SK-N-DZ (cell line): ENCODE data around the gene TRAF1.

Experiments
- DNase-seq: peaks from one replicate; pipeline ENCODE4 v3.0.0-alpha.2; 2015; ENCODE audit warnings: low spot score

The TRAF1 gene

DNA sequence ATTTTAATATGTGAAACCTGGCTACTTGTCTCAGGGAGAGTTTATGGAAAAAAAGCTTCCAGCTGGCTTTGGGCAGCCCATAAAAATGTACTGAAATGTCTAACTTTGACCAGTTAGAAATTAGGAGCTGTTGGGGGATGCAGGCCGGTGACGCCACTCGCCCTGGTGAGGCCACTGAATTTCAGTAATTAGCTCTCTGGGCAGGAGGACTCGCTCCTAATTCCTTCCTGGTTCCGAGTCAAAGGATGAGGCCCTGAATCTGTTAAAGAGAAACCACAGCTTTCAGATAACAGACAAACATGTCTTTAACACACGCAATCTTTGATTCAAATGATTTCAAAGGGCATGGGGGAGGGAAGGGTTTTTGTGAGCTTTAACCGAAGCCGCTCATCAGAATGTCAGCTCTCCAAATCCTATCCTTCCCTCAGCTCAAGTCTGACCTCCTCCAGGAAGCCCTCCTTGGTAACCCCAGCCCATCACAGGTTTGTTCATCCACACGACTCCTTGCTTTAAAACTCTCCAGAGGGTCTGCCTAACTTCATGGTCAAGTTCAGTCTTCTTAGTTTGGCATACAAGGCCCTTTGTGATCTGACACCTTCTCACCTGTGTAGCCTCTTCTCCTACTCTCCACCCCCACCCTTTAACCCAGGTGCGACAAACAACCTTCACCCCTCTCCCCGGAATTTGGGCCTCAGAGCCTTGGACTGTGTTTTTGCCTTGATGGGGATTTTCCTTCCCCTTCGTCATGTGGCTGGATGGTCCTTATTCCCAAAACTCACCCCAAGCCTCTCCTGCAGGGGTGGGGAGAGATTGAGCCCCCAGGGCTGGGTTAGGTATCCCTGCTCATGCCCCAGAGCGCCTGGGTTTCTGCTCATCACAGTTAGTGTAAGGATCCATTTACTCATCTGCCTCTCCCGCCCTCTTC, 36.0 kb downstream of the TRAF1 start:
- DNase-seq, result no peak

DNA sequence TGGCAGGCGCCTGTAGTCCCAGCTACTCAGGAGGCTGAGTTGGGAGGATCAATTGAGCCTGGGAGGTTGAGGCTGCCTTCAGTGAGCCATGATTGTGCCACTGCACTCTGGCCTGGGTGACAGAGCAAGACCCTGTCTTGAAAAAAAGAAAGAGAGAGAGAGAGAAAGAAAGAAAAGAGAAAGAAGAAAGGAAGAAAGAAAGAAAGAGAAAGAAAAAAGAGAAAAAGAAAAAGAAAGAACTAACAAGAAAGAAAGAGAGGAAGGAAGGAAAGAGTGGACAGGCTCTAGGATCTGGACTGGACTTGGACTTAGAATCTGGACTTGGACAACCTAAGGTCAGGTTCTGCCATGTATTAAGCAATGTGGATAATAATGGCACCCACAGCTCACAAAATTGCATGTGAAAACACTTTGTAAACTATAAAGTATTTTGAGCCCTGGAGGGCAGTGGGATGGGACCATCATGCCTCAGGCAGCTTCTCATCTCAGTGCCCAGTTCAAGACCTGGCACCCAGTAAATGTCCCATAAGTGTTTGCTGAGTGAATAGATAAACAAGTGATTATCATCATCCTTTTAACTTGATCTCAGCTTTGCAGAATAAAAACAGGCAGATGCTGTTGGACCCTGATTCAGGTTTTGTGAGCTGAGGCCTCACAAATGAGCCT, 36.9 kb downstream of the TRAF1 start:
- no peak for DNase-seq

DNA sequence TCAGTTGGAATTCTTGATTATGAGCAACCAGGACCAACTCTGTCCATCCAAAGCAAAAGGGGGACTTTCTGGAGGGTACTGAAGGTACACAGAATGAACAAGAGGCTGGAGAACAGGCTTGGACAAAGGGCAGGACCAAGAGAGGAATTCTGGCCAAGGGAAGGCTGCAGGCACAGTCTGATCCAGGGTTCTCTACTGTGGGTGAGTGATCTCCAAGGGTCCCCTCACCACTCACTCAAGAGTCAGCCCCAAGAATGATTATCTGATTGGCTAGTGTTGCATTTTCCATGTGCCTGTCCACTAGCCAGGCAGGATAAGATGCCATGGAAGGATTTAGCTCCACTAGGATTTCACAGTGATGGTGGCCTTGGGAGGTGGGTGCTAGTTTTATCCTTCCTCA, 38.0 kb downstream of the TRAF1 start:
- no peak for DNase-seq

DNA sequence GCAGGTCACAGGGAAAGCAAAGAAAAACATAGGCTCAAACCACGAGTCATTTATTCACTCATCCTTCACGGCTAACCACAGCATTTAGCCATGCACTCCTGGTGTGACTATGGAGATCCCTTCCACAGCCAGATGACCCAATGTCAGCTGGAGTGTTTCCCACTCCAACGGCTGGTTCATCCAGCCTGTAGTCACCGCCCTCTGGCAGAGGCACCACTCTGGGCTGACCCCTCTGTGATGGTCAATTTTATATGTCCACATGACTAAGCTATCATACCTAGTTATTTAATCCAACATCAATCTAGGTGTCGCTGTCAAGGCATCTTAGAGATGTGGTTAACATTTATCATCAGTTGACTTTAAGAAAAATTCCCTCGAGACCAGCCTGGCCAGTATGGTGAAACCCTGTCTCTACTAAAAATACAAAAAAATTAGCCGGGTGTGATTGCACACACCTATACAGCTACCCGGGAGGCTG, 40.1 kb downstream of the TRAF1 start:
- DNase-seq, result no peak

GRCh38 chr9:120885958-120886357, 40.6 kb downstream of the TRAF1 start:
- no peak for DNase-seq

DNA sequence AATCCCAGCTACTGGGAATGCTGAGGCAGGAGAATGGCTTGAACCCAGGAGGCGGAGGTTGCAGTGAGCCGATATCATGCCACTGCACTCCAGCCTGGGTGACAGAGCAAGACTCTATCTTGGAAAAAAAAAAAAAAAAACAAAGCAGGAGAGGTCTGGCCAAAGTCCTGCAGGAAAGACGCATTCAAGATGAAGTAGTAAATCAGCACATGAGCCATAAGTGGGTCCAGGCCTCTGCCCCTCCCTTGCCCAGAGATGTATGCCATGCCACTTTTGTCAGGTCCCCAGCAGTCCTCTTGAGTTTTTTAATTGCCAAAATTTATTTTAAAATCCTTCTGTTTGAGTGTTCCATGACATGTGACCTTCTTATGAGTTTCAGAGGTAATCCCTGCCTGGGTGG, 41.1 kb downstream of the TRAF1 start:
- no peak for DNase-seq

- no peak for DNase-seq
Observed at GRCh38 chr9:120883608-120883996, 43.0 kb downstream of the TRAF1 start.

- DNase-seq, result no peak
Observed at GRCh38 chr9:120882935-120883607, 43.5 kb downstream of the TRAF1 start.

- no peak for DNase-seq
Observed at GRCh38 chr9:120879446-120879845, 47.1 kb downstream of the TRAF1 start.

- no peak for DNase-seq
Observed at GRCh38 chr9:120878188-120879130, 48.1 kb downstream of the TRAF1 start.

GRCh38 chr9:120877276-120878034, 49.1 kb downstream of the TRAF1 start:
- peak; percentile 74 for DNase-seq

DNA sequence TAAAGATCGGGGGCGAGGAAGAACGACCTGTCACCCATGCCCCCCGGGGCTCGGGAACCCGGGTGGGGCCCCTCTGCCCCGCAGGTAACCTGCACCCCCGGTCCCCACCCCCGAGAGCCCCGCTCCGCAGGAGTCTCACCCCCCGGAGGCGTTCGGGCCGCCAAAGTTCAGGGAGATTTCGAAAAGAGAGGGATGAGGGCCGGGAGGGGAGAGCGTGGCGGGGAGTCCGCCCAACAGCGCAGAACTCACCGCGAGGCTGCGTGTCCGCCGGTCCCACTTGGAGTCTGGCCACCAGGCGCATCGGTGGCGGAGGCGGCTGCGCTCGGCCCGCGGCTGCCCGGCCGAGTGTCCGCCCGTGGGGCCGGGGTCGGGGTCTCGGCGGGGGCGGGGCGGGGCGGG, 49.8 kb downstream of the TRAF1 start, which contains the start of gene PHF19:
TSS of gene PHF19 (minus strand) at position 347 of the 399 bp plus-strand sequence. CDS start 2,447 bp downstream, outside the sequence.
- peak; percentile 36 for DNase-seq

DNA sequence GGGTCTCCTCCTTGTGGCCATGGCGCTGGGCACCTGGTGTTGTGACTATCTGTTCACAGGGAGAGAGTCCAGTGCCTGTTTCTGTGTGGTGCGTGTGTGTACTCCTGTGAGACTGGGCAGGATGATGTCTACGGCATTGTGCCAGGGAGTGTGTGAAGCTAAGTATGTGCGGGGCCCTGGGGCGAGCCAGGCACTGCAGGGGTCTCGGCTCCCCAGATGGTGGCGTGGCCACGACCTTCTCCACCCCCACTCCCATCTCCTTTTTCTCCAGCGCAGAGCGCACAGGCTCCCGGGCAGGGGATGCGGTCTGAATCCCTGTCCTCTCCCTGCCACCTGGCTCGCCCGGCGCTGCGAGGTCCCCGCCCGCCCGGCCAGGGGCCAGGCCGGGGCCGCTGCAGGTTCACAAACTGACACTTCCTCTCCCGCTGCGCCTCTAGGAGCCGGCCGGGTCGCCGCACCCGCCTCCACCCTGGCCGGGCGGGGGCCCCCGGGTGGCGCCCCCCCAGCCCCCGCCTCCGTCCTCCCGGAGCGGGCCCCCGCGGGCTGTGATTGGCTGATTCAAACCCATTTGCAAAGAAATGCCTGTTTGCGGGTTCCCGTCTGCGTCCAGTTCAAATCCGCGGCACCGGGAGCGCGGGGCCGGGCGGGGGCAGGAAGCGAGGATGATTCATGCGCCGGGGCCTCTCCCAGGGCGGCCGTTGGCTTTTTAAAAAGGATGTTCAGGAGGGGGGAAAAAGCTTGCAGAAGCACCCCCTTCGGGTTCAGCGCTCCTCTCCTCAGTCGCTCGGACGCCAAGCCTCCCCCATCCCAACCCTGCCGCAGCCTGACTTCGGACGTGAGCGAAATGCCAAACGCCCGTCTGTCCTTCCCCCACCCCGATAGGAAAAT, 50.4 kb downstream of the TRAF1 start:
- DNase-seq, result peak; percentile 82

GRCh38 chr9:120875643-120875953, 51.0 kb downstream of the TRAF1 start:
- no peak for DNase-seq

GRCh38 chr9:120875195-120875565, 51.4 kb downstream of the TRAF1 start:
- peak; percentile 49 for DNase-seq

GRCh38 chr9:120874226-120875194, 52.1 kb downstream of the TRAF1 start:
- DNase-seq, result no peak

DNA sequence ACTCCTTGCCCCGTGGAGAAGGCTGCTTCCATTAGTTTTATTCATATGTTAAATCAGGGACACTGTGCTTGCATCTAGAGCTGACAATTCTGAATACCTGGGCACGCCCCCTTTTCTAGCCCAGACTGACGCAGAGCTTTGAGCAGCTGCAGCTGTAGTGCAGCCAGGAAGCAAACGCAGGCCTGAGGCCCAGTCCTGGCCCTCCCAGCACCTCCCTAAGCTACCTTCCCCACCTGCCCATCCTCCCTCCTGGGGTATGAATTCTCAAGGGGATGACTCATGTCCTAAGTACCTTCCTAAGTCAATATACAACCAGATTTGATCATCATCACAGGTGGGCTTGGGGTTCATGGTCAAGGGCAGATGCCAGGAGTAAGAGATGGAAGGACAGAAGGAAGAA, 53.1 kb downstream of the TRAF1 start:
- no peak for DNase-seq
